Peyer's patch (tissue), 4 donors: ENCODE results near the gene SPON2.

Experiments
- CTCF ChIP-seq, 6 experiments: fragments of 450-650 bp in 4 of 6; fragments of 200-600 bp in 2 of 6; sonication (generic) in 1 of 6; IDR thresholded peaks; one replicate each; pipeline ENCODE4 v1.5.1; 2017 to 2019; ENCODE audit warnings: antibody characterized with exemption in 6 of 6, mild to moderate bottlenecking in 3 of 6, moderate library complexity in 1 of 6
- POLR2A ChIP-seq, 2 donors: fragments of 450-650 bp; IDR thresholded peaks; one replicate each; pipeline ENCODE4 v1.5.1; 2017; ENCODE audit warnings: antibody characterized with exemption in 2 of 2, mild to moderate bottlenecking in 2 of 2, moderate library complexity in 2 of 2

DNA sequence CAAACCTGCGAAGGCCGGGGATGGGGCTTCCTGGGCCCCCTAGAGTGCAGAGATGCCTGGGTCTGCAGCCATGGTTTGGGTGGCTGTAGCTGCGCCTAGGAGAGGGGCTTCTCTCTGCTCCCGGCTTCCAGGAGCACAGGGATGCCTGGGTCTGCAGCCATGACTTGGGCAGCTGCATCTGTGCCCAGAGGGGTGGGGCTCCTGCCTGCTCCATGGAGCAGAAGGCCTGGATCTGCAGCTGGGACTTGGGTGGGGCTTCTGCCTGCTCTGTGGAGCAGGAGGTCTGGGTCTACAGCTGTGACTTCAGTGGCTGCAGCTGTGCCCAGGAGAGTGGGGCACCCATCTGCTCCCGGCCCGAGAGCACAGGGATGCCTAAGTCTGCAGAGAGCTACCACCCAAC is 20.8 kb downstream of the SPON2 start:
- TF ChIP-seq CTCF (IDR thresholded peaks at IDR 0.05): no peak
- no peak for TF ChIP-seq POLR2A (IDR thresholded peaks at IDR 0.05)
